Amygdala (tissue), 56 donors: Measurements from ENCODE around the gene GP1BA.
"Not testable (repeated sequence)": the region's sequence is repeated elsewhere in the genome, so short reads cannot be mapped to it uniquely, and the experiment has no call there.

Experiments used
- DNase-seq, 56 donors: peaks; one replicate each; lab custom pipeline; 2025; lab: John Stamatoyannopoulos, UW

Gene GP1BA

DNA sequence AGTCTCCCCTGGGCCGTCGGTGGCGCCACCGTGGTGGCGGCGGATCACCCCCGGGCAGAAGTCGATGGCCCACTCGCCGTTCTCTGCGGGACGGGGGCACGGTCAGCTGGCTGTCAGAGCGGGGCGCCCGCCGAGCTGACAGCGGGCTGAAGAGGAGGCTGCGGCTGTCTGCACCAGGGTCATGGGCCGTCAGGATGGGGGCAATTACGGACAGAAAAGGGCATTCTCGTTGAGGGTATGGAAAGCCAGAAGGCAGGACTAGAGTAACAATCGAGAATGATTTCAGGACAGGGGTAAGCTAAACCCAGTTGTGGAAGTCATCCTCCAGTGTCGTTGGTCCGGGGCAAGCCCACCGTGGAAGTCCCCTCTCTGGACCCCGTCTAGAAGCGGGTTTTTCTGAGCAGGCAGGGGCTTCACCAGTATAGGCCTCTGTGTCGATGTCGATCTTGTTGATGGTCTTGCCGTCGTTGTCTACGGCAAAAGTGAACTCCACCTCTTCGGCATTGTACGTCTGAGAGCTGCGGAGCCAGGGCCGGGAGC, 30.9 kb upstream of the GP1BA start:
- no peak for DNase-seq

DNA sequence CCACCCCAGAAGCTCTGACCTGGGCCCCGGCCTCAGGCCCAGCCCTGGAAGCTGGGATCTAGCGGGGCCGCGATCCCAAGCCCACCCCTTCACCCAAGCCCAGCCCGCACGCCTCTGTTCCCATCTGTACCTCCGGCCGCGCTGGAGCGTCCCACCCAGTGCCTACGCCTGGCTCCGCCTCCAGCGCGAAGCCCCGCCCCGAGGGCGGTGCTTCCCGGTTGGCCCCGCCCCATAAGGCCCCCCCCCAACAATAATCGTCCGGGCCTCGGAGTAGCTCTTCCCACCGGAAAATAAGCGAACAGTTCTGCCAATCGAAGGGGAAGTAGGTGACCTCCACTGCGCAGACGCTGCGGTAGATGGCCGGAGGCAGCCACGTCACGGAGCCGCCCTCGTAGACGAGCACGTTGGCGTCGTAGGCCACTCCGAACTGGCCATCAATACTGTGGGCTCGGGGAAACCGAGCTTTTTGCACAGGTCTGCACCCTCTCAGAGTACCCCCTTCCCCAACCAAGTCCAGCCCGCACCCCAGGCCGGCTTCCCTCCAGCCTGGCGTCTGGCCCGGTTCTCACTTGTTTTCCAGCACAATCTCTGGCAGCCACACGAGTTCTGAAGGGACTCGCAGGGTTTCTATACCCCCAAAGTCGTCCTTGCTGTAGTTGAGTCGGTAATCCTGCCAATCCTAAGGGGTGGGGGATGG, 30.3 kb upstream of the GP1BA start:
- DNase-seq: peak in 30 of 56 donors; percentile 21 to 77 (median 48)

- DNase-seq: no peak
These were observed 29.5 kb upstream of the GP1BA start for GRCh38 chr17:4902540-4902939.

GRCh38 chr17:4903051-4903818, 28.8 kb upstream of the GP1BA start, which contains the start of gene CHRNE:
Gene CHRNE, minus strand, starts transcription at chr17:4903098. Its CDS starts 35 bp downstream, at chr17:4903063.
- DNase-seq: peak in 44 of 56 donors; percentile 17 to 86 (median 44)

DNA sequence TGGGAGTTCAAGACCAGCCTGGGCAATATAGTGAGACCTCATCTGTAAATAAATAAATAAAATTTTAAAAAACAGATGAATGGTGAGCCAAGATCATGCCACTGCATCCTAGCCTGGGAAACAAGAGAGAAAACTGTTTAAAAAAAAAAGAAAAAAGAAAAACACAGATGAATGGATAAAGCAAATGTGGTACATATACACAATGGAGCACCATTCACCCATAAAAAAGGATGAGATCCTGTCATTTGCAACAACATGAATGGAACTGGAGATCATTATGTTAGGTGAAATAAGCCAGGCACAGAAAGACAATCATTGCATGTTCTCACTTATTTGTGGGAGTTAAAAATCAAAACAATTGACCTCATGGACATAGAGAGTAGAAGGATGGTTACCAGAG, 25.4 kb upstream of the GP1BA start:
- DNase-seq: not testable (repeated sequence)

GRCh38 chr17:4908301-4908700, 23.8 kb upstream of the GP1BA start:
- DNase-seq: peak in 4 of 56 donors; percentile 8 to 17 (median 8)

DNA sequence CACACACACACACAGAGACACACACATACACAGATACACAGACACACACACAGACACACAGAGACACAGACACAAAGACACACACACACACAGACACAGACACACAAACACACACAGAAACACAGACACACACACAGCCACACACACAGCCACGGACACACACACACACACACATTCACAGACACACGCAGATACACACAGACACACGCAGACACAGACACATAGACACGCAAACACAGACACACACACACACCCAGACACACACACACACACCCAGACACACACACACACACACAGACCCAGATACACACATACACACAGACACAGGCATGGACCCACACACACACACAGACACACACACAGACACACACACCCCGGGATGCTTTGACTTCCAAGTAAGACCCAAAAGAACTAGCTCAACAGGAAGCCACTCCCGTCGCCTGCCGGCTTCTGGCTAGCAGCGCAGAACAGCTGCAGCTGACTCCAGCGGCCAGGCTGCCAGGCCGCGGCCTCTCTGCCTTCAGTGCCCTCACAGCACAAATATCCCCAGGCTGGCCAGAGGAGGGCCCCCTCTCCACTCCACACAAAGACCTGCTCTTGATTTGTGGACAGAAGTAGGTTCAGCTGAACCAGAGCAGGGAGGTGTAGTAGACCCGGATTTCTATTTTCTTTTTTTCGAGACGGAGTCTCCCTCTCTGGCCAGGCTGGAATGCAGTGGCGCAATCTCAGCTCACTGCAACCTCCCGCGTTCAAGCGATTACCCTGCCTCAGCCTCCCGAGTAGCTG, 23.2 kb upstream of the GP1BA start:
- DNase-seq: peak in 54 of 56 donors; percentile 25 to 89 (median 70)

- no peak for DNase-seq
These were observed 18.1 kb upstream of the GP1BA start for GRCh38 chr17:4913994-4914393.

GRCh38 chr17:4914551-4914950, 17.5 kb upstream of the GP1BA start:
- DNase-seq: not testable (repeated sequence)

- DNase-seq: no peak
These were observed 12.5 kb upstream of the GP1BA start for GRCh38 chr17:4919511-4920047.

DNA sequence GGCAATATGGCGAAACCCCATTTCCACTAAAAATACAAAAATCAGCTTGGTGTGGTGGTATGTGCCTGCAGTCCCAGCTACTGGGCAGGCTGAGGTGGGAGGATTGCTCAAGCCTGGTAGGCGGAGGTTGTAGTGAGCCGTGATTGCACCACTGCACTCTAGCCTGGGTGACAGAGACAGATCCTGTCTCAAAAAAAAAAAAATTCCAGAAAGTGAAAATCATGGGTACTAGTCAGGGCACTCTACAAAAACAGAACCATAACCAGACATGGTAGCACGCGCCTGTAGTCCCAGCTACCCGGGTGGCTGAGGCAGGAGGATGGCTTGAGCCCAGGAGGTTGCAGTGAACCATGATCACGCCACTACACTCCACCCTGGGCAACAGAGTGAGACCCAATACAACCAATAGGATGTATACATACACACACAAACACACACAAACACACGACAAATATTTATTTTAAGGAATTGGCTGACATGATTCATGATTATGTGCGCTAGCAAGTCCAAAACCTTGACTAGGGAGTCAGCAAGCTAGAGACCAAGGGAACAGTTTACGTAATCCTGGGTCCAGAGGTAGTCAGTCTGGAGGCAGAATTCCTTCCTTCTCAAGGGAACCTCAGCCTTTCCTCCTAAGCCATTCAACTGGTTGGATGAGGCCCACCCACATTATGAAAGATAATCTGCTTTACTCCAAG, 11.6 kb upstream of the GP1BA start:
- no peak for DNase-seq

- DNase-seq: no peak
These were observed 10.8 kb upstream of the GP1BA start for GRCh38 chr17:4921320-4921719.

DNA sequence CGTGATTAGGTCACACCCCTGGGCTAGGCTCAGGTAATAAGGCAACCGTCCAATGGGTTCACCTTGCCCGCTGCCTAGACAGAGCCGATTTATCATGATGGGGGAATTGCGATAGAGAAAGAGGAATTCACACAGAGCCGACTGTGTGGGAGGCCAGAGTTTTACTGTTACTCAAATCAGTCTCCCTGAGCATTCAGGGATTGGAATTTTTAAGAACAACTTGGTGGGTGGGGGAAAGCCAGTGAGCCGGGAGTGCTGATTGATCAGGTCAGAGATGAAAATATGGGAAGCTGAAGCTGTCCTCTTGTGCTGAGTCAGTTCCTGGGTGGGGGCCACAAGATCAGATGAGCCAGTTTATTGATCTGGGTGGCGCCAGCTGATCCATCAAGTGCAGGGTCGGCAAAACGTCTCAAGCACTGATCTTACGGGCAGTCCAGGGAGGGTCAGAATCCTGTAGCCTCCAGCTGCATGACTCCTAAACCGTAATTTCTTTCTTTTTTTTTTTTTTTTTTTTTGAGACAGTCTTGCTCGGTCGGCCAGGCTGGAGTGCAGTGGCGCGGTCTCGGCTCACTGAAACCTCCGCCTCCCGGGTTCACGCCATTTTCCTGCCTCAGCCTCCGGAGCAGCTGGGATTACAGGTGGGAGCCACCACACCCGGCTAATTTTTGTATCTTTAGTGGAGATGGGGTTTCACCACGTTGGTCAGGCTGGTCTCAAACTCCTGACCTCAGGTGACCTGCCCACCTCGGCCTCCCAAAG, 5.3 kb upstream of the GP1BA start:
- DNase-seq: not testable (repeated sequence)

GRCh38 chr17:4928881-4929280, 3.2 kb upstream of the GP1BA start:
- no peak for DNase-seq

- no peak for DNase-seq
These were observed 679 bp downstream of the GP1BA start for GRCh38 chr17:4932756-4933155.

DNA sequence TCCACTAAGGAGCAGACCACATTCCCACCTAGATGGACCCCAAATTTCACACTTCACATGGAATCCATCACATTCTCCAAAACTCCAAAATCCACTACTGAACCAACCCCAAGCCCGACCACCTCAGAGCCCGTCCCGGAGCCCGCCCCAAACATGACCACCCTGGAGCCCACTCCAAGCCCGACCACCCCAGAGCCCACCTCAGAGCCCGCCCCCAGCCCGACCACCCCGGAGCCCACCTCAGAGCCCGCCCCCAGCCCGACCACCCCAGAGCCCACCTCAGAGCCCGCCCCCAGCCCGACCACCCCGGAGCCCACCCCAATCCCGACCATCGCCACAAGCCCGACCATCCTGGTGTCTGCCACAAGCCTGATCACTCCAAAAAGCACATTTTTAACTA, 1.6 kb downstream of the GP1BA start:
- no peak for DNase-seq

DNA sequence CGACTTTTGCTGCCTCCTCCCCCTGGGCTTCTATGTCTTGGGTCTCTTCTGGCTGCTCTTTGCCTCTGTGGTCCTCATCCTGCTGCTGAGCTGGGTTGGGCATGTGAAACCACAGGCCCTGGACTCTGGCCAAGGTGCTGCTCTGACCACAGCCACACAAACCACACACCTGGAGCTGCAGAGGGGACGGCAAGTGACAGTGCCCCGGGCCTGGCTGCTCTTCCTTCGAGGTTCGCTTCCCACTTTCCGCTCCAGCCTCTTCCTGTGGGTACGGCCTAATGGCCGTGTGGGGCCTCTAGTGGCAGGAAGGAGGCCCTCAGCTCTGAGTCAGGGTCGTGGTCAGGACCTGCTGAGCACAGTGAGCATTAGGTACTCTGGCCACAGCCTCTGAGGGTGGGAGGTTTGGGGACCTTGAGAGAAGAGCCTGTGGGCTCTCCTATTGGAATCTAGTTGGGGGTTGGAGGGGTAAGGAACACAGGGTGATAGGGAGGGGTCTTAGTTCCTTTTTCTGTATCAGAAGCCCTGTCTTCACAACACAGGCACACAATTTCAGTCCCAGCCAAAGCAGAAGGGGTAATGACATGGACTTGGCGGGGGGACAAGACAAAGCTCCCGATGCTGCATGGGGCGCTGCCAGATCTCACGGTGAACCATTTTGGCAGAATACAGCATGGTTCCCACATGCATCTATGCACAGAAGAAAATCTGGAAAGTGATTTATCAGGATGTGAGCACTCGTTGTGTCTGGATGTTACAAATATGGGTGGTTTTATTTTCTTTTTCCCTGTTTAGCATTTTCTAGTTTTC, 2.3 kb downstream of the GP1BA start:
- DNase-seq: peak in 2 of 56 donors; percentile 8 to 15

GRCh38 chr17:4935650-4936049, 3.6 kb downstream of the GP1BA start:
- DNase-seq: no peak
